Heart right ventricle (tissue), 16 donors: Measurements from ENCODE around the gene PTPRN2. TPM values are rescaled to one million over a fixed set of nuclear protein-coding genes. Genes with fewer than 3 reads are reported as not detected.

Experiments
- ATAC-seq, 8 donors: fragments of 200-7000 bp; cut with Tn5 transposase; one replicate each; pipeline ENCODE4 v1.9.1; 2020; ENCODE audit warnings: mild to moderate bottlenecking in 8 of 8, moderate library complexity in 8 of 8, moderate number of reproducible peaks in 1 of 8
- DNase-seq, 2 donors: peaks; one replicate each; pipeline ENCODE4 v3.0.0-alpha.2; 2020
- H3K27ac ChIP-seq, 10 donors: fragments of 200-600 bp; sonication (generic) in 2 of 10; one replicate each; pipeline versions ENCODE4 v1.5.0 to v1.8.0; 2020 to 2022; ENCODE audit warnings: mild to moderate bottlenecking in 3 of 10
- H3K27me3 ChIP-seq, 7 donors: fragments of 200-600 bp; one replicate each; pipeline ENCODE4 v1.8.0; 2021 to 2022; ENCODE audit warnings: mild to moderate bottlenecking in 2 of 7
- H3K36me3 ChIP-seq, 9 donors: fragments of 200-600 bp; sonication (generic) in 1 of 9; one replicate each; pipeline versions ENCODE4 v1.5.0 to v1.8.0; 2020 to 2022; ENCODE audit warnings: mild to moderate bottlenecking in 2 of 9
- H3K4me1 ChIP-seq, 9 donors: fragments of 200-600 bp; sonication (generic) in 1 of 9; one replicate each; pipeline versions ENCODE4 v1.5.0 to v1.8.0; 2020 to 2022; ENCODE audit warnings: mild to moderate bottlenecking in 4 of 9
- H3K4me3 ChIP-seq, 10 donors: fragments of 200-600 bp; sonication (generic) in 2 of 10; one replicate each; pipeline versions ENCODE4 v1.5.0 to v1.8.0; 2020 to 2022; ENCODE audit warnings: mild to moderate bottlenecking in 7 of 10, moderate library complexity in 2 of 10
- H3K9me3 ChIP-seq, 11 donors: fragments of 200-600 bp in 10 of 11; sonication (generic) in 2 of 11; one replicate each; pipeline versions ENCODE4 v1.5.0 to v1.8.0; 2013 to 2022; ENCODE audit warnings: mild to moderate bottlenecking in 2 of 11, control low read depth in 1 of 11, moderate library complexity in 1 of 11
- WGBS, 2 donors: extraction: QIAGEN DNeasy Blood & Tissue Kit; methylation state at CpG; one replicate each; pipeline ENCODE4 v1.1.7; 2013; ENCODE audit warnings: inconsistent platforms in 1 of 2; 5-methylcytosine and 5-hydroxymethylcytosine counted together
- intact Hi-C, 10 donors: fragments of 100-400 bp; cut with DNase I; formaldehyde crosslinking; loops; one replicate each; pipeline versions ENCODE4 v1.11.1 to v1.14.2; 2022
- polyA plus RNA-seq, 2 donors: library from polyadenylated mRNA; stranded (reverse); fragments of 200-250 nt; gene quantifications; one replicate each; pipeline ENCODE4 v1.2.3, GENCODE V29; 2013
- total RNA-seq, 10 donors: library from RNA; stranded (reverse); fragmentation: NEBNext Ultra II Directional in 3 of 10; extraction: Animal tissue kit (Norgen Biotek cat#: 25700) in 3 of 10; gene quantifications; one replicate each; pipeline versions ENCODE4 v1.2.1 to v1.2.4, GENCODE V29; 2021 to 2023
- TF ChIP-seq, protein P1 (sequence below), 9 donors: fragments of 200-600 bp; sonication (generic) in 2 of 9; IDR thresholded peaks; one replicate each; pipeline versions ENCODE4 v1.5.0 to v1.8.0; 2021 to 2022; ENCODE audit warnings: antibody characterized with exemption in 9 of 9, mild to moderate bottlenecking in 5 of 9, moderate library complexity in 1 of 9
- donor health status: Arrhythmogenic right ventricular cardiomyopathy.
- donor health status: ischemic (EF 13 %, LVEDD 7.1; RV severe dilation, severe dysfunction).
- donor health status: healthy with polysubstance abuse.
- donor health status: DM: no; HTN: yes; CAD: no.
- donor health status: DM: no; HTN: no; CAD: no.
- donor health status: ischemic (EF 25% LVEDD 6.9; RV normal size, moderate dysfunction).
- donor health status: ischemic (EF 25% LVEDD 5.7; RV mildly dilated, moderate dysfunction).
- donor health status: healthy.
- donor health status: DM: yes; HTN: yes; CAD: no.
- donor health status: Ischemic cardiomyopathy.
- donor health status: ischemic (EF 35%, LVEDD 5.7; RV mildly dilated, moderate dysfunction).
- donor health status: nonischemic (EF 11% LVEDD 7.7; RV severe dilation, severe dysfunction).
- donor health status: DM: yes; HTN: yes; CAD: no.
- donor health status: PGD.
- donor health status: ischemic (EF 29% LVEDD 5.4; RV normal size, mild dysfunction).
- donor health status: nonischemic (EF 23%, LVEDD 6.1; RV moderate dilation, normal function).

Gene PTPRN2
- total and polyA plus RNA-seq, 12 donors, result 0.82 to 1.8 (median 1.3) TPM

DNA sequence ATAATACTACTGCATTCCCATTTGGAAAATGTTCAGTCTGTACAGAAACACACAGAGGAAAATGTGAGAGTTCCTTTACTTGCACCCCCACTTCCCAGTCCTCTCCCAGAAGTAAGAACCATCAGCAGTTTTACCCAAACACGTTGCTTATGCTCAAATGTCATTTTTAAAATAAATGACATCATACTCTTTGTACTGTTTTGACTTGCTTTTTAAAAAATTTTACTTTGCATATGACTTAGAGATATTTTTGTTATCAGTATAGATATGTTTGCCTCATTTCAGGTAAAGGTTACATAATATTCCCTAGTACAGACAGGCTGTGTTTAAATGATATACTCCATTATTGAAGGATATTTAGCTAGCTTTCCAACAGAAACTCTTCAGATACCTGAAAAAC is 13.5 kb upstream of the PTPRN2 start:
- no peak for ATAC-seq
- Histone ChIP-seq H3K9me3 (no peaks in the 10 kb centered on the region), H3K4me1 (no peaks in the 10 kb centered on the region), H3K36me3 (no peaks in the 10 kb centered on the region), H3K27ac (no peak overlapping the region), H3K4me3 (no peak overlapping the region), H3K27me3 (no peaks in the 10 kb centered on the region)
- no peak for DNase-seq
- TF ChIP-seq, protein P1, sequence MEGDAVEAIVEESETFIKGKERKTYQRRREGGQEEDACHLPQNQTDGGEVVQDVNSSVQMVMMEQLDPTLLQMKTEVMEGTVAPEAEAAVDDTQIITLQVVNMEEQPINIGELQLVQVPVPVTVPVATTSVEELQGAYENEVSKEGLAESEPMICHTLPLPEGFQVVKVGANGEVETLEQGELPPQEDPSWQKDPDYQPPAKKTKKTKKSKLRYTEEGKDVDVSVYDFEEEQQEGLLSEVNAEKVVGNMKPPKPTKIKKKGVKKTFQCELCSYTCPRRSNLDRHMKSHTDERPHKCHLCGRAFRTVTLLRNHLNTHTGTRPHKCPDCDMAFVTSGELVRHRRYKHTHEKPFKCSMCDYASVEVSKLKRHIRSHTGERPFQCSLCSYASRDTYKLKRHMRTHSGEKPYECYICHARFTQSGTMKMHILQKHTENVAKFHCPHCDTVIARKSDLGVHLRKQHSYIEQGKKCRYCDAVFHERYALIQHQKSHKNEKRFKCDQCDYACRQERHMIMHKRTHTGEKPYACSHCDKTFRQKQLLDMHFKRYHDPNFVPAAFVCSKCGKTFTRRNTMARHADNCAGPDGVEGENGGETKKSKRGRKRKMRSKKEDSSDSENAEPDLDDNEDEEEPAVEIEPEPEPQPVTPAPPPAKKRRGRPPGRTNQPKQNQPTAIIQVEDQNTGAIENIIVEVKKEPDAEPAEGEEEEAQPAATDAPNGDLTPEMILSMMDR (IDR thresholded peaks at IDR 0.05), result no peak
- intact Hi-C loops, result no loop called here
- WGBS, 2 donors, result 63 to 74% methylated on average over 1 of the region's 1 CpG

DNA sequence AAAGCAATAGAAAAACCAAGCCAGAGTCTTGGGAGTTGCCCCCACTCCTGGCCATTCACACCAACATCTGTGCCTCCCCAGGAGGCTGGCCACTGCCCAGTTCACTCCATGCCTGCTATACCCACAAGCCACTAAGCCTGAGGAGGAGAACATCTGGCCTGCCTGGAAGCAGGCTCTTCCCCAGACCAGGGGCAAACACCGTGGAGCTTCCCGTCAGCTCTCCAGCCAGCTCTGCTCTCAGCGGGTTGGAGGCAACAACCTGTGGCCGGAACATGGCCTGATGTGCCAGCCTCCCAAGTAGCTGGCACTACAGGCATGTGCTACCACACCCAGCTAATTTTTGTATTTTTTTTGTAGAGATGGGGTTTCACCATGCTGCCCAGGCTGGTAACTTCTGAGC is 9.1 kb upstream of the PTPRN2 start:
- H3K4me3 ChIP-seq, result no peak overlapping the region
- TF ChIP-seq, protein P1 (IDR thresholded peaks at IDR 0.05), result no peak
- DNase-seq, result no peak
- H3K27ac ChIP-seq, result no peak overlapping the region
- no peaks in the 10 kb centered on the region for H3K4me1 ChIP-seq
- no peaks in the 10 kb centered on the region for H3K27me3 ChIP-seq
- WGBS, 2 donors, result 90 to 94% methylated on average over 4 of the region's 4 CpGs
- intact Hi-C loops, result no loop called here
- peaks cover 0 to 11% (median 0%) of the 10 kb centered on the region in 11 donors for H3K9me3 ChIP-seq
- no peaks in the 10 kb centered on the region for H3K36me3 ChIP-seq
- ATAC-seq, result no peak

DNA sequence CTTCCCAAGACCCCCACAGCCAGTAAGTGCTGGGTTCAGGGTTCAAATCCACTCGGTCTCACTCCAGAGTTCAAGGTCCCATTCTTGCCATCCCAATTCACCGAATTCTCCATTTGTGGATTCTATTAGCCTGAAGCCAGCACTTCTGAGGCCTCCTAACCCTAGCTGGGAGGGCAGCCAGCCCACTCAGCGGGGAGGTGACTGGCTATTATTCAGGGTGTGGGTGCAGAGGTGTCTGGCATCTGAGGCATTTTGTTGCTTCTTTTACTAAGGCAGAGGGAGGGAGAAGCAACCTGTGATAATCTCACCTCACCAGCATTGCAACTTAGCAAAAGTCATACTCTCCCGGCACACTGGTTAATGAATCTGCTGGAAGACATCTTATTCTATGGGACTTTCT is 8.7 kb upstream of the PTPRN2 start:
- H3K36me3 ChIP-seq, result no peaks in the 10 kb centered on the region
- 97% methylated on average over 4 of the region's 4 CpGs for WGBS, 2 donors
- no peak for DNase-seq
- H3K4me3 ChIP-seq, result no peak overlapping the region
- TF ChIP-seq, protein P1 (IDR thresholded peaks at IDR 0.05), result no peak
- no peaks in the 10 kb centered on the region for H3K27me3 ChIP-seq
- no peak overlapping the region for H3K27ac ChIP-seq
- peaks cover 0 to 11% (median 0%) of the 10 kb centered on the region in 11 donors for H3K9me3 ChIP-seq
- no peak for ATAC-seq
- H3K4me1 ChIP-seq, result no peaks in the 10 kb centered on the region
- intact Hi-C loops, result no loop called here

DNA sequence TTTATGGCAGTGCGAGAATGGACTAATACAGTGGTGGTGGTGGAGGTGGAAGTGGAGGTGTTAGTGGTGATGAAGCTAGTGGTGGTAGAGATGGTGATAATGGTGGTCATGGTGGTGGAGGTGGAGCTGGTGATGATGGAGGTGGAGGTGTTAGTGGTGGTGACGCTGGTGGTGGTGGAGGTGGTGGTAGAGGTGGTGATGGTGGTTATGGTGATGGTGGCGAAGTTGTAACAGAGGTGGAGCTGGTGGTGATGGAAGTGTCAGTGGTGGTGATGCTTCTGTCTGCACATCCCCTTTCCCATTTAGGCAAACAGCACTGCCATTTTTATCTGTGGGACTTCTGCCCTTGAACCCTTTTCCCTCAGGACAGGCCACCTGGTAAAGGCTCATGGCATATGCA is 7.4 kb upstream of the PTPRN2 start:
- H3K36me3 ChIP-seq, result no peaks in the 10 kb centered on the region
- no peaks in the 10 kb centered on the region for H3K4me1 ChIP-seq
- H3K9me3 ChIP-seq, result peaks cover 0 to 11% (median 0%) of the 10 kb centered on the region in 11 donors
- peak in 4 of 8 donors; percentile 71 to 88 (median 80) for ATAC-seq
- 64 to 69% methylated on average over 3 of the region's 3 CpGs for WGBS, 2 donors
- H3K27me3 ChIP-seq, result no peaks in the 10 kb centered on the region
- TF ChIP-seq, protein P1 (IDR thresholded peaks at IDR 0.05), result no peak
- H3K27ac ChIP-seq, result no peak overlapping the region
- intact Hi-C loops, result no loop called here
- H3K4me3 ChIP-seq, result no peak overlapping the region
- DNase-seq, result no peak
